ENCODE data around the gene FOXO6. TPM values are rescaled to one million over a fixed set of nuclear protein-coding genes. Genes with fewer than 3 reads are reported as not detected.

The FOXO6 gene
- total RNA-seq (under 0.01 TPM in 2 replicates), polyA plus RNA-seq (not detected in 2 replicates), polyA minus RNA-seq (ENCODE audit: low replicate concordance) (not detected in 2 replicates)
- 0.06 and 0.10 TPM in 2 replicates for polyA plus RNA-seq (2012)

- Histone ChIP-seq H3K36me3 (ENCODE audit: control insufficient read depth, insufficient read depth, low read length) (no peaks in the 10 kb centered on the region), H4K20me1 (ENCODE audit: control insufficient read depth, extremely low read depth, insufficient read depth, low read length) (no peaks in the 10 kb centered on the region), H3K4me1 (ENCODE audit: control insufficient read depth, extremely low read depth, insufficient read depth, low read length) (peaks cover 2% of the 10 kb centered on the region), H3K4me3 (replicated peaks in 1 of 4; ENCODE audit: control extremely low read depth in 1 of 4, insufficient read depth in 1 of 4, low read depth in 3 of 4, low read length in 4 of 4) (peak within 1 kb of the TSS in 3 of 4 experiments; percentile 7 to 54 (median 48)), H3K4me2 (ENCODE audit: extremely low read depth, insufficient read depth, low read length) (peak within 1 kb of the TSS; percentile 69), H3K9me3 (ENCODE audit: control insufficient read depth, insufficient read depth, low read depth, low read length) (no peaks in the 10 kb centered on the region), H3K9ac (ENCODE audit: insufficient read depth, low read length) (peak within 1 kb of the TSS; percentile 37), H3K79me2 (ENCODE audit: control insufficient read depth, insufficient read depth, low read length) (no peaks in the 10 kb centered on the region), H3K27ac (ENCODE audit: insufficient read depth, low read length) (no peak within 1 kb of the TSS), H2AFZ (ENCODE audit: low read length) (peak within 1 kb of the TSS; percentile 44), H3K27me3 (ENCODE audit: control insufficient read depth, insufficient read depth, low read length) (peaks cover 34% of the 10 kb centered on the region)
- TF ChIP-seq CTCF (conservative IDR thresholded peaks at IDR 0.05 in 1 of 2, IDR thresholded peaks at IDR 0.05 in 1 of 2; ENCODE audit: low read depth in 1 of 2, low read length in 2 of 2) (peak in 1 of 2 donors; percentile 17), EZH2 (IDR thresholded peaks at IDR 0.05; ENCODE audit: low read length, missing control alignments) (no peak)
- DNase-seq (ENCODE audit: low read depth in 2 of 2): peak; percentile 93
Measured at GRCh38 chr1:41360786-41361494, at the start of gene FOXO6. TSS of gene FOXO6 (plus strand) at chr1:41361434.

- no peak overlapping the region for H3K4me2 ChIP-seq (ENCODE audit: extremely low read depth, insufficient read depth, low read length)
- no peaks in the 10 kb centered on the region for H3K27me3 ChIP-seq (ENCODE audit: control insufficient read depth, insufficient read depth, low read length)
- no peaks in the 10 kb centered on the region for H3K4me1 ChIP-seq (ENCODE audit: control insufficient read depth, extremely low read depth, insufficient read depth, low read length)
- H3K4me3 ChIP-seq (replicated peaks in 1 of 4; ENCODE audit: control extremely low read depth in 1 of 4, insufficient read depth in 1 of 4, low read depth in 3 of 4, low read length in 4 of 4): no peak overlapping the region
- no peak overlapping the region for H2AFZ ChIP-seq (ENCODE audit: low read length)
- H3K36me3 ChIP-seq (ENCODE audit: control insufficient read depth, insufficient read depth, low read length): no peaks in the 10 kb centered on the region
- H3K79me2 ChIP-seq (ENCODE audit: control insufficient read depth, insufficient read depth, low read length): no peaks in the 10 kb centered on the region
- H4K20me1 ChIP-seq (ENCODE audit: control insufficient read depth, extremely low read depth, insufficient read depth, low read length): no peaks in the 10 kb centered on the region
- H3K9ac ChIP-seq (ENCODE audit: insufficient read depth, low read length): no peak overlapping the region
- TF ChIP-seq EZH2 (IDR thresholded peaks at IDR 0.05; ENCODE audit: low read length, missing control alignments): no peak
- TF ChIP-seq CTCF (conservative IDR thresholded peaks at IDR 0.05 in 1 of 2, IDR thresholded peaks at IDR 0.05 in 1 of 2; ENCODE audit: low read depth in 1 of 2, low read length in 2 of 2): no peak
- no peaks in the 10 kb centered on the region for H3K9me3 ChIP-seq (ENCODE audit: control insufficient read depth, insufficient read depth, low read depth, low read length)
- peak in 1 of 2 donors; percentile 53 for DNase-seq (ENCODE audit: low read depth in 2 of 2)
- no peak overlapping the region for H3K27ac ChIP-seq (ENCODE audit: insufficient read depth, low read length)
Measured at GRCh38 chr1:41312991-41313645, 48.1 kb upstream of the FOXO6 start.

DNA sequence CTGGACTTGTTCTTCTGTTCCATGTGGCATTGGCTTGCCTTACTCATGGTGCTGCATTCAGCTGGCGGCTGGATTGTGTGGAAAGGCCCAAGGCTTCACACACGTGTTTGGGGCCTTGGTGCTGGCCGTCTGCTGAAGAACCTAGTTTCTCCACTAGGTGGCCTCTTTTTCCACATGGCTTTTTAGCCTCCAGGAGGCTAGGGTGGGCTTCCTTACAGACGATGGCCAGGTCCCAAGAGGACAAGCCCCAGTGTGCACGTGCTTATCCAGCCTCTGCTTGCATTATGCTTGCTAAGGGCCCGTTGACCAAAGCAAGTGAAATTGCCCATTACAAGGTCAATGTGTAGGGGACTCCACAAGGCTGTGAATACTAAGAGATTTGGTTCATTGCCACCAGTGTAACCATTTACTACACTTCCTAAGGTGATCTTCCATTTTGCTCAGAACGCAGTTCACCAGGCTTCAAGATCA is 47.5 kb upstream of the FOXO6 start:
- Histone ChIP-seq H3K79me2 (ENCODE audit: control insufficient read depth, insufficient read depth, low read length) (no peaks in the 10 kb centered on the region), H3K4me1 (ENCODE audit: control insufficient read depth, extremely low read depth, insufficient read depth, low read length) (no peaks in the 10 kb centered on the region), H3K9me3 (ENCODE audit: control insufficient read depth, insufficient read depth, low read depth, low read length) (no peaks in the 10 kb centered on the region), H2AFZ (ENCODE audit: low read length) (no peak overlapping the region), H4K20me1 (ENCODE audit: control insufficient read depth, extremely low read depth, insufficient read depth, low read length) (no peaks in the 10 kb centered on the region), H3K36me3 (ENCODE audit: control insufficient read depth, insufficient read depth, low read length) (no peaks in the 10 kb centered on the region), H3K27ac (ENCODE audit: insufficient read depth, low read length) (no peak overlapping the region), H3K27me3 (ENCODE audit: control insufficient read depth, insufficient read depth, low read length) (no peaks in the 10 kb centered on the region), H3K4me3 (replicated peaks in 1 of 4; ENCODE audit: control extremely low read depth in 1 of 4, insufficient read depth in 1 of 4, low read depth in 3 of 4, low read length in 4 of 4) (no peak overlapping the region), H3K4me2 (ENCODE audit: extremely low read depth, insufficient read depth, low read length) (no peak overlapping the region), H3K9ac (ENCODE audit: insufficient read depth, low read length) (no peak overlapping the region)
- TF ChIP-seq EZH2 (IDR thresholded peaks at IDR 0.05; ENCODE audit: low read length, missing control alignments) (no peak), CTCF (conservative IDR thresholded peaks at IDR 0.05 in 1 of 2, IDR thresholded peaks at IDR 0.05 in 1 of 2; ENCODE audit: low read depth in 1 of 2, low read length in 2 of 2) (peak; percentile 44 to 59)
- DNase-seq (ENCODE audit: low read depth in 2 of 2): peak; percentile 14 to 21

Measured in fibroblast of lung (primary cell).